Measurements from ENCODE around the gene FOXR1.

The FOXR1 gene, protein sequence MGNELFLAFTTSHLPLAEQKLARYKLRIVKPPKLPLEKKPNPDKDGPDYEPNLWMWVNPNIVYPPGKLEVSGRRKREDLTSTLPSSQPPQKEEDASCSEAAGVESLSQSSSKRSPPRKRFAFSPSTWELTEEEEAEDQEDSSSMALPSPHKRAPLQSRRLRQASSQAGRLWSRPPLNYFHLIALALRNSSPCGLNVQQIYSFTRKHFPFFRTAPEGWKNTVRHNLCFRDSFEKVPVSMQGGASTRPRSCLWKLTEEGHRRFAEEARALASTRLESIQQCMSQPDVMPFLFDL
- 0 to 1.8 (median 0) reads per million in 17 experiments for total RNA-seq

DNA sequence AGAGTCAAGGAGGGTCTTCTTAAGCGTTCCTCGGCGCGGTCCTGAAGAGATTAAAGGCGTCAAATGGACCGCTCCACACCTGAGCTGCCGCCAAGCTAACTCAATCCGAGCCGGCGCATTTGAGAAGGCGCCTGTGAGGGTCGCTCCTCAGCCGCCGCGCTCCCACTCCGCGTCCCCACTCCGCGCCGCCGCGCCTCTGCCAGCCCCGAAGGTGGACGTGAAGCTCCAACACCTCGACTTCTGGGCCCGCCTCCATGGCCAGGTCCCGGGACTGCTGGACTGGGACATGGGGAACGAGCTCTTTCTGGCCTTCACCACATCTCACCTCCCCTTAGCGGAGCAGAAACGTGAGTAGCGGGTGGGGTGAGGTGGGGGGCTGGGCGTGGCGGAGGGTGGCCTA lies at the start of gene FOXR1:
Gene FOXR1, plus strand, starts transcription at position 116 of the 400 bp plus-strand sequence. Its CDS starts 171 bp downstream, at position 287.
- no peak for DNase-seq

GRCh38 chr11:118921929-118922744 lies 49.4 kb upstream of the FOXR1 start:
- peak in 1 of 4 experiments; percentile 33 for DNase-seq

DNA sequence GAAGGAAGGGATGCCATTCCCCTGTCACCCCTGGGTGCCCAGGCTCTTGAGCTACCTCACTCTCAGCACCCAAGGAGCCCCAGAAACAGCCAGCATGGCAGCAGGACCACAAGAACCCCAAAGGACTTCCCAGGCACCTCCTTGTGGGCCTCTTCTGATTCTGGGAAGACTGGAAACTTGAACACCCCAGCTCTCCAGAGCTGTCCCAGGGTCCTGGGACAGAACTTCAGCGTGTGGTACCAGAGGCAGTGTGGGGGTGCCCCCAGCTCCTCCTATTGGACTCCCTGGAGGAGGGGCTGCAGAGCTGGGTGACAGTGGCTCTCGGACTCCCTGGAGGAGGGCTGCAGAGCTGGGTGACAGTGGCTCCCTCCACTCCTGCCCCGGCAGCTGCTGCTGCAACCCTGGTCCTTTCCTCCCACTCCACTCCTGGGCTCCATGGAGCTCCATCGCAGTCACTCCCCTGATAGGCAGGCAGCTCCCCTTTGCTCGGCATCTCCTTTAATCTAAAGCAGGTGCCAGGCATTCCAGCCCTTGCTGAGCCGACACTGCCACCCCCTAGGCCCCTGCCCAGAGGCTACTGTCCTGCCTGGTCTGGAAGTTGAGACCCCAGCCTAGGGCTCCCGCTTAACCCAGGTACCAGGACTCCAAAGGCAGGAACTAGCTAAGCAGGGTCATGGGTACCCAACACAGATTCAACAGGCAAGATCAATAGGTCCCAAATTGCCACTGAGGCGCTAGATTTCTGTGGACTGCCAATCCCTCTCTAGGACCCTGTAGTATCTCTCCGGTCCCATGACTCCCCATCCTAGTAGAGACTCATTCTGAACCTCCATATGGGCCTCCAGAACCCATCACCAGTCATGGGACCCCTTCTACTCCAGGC lies 48.6 kb upstream of the FOXR1 start:
- DNase-seq = no peak

DNA sequence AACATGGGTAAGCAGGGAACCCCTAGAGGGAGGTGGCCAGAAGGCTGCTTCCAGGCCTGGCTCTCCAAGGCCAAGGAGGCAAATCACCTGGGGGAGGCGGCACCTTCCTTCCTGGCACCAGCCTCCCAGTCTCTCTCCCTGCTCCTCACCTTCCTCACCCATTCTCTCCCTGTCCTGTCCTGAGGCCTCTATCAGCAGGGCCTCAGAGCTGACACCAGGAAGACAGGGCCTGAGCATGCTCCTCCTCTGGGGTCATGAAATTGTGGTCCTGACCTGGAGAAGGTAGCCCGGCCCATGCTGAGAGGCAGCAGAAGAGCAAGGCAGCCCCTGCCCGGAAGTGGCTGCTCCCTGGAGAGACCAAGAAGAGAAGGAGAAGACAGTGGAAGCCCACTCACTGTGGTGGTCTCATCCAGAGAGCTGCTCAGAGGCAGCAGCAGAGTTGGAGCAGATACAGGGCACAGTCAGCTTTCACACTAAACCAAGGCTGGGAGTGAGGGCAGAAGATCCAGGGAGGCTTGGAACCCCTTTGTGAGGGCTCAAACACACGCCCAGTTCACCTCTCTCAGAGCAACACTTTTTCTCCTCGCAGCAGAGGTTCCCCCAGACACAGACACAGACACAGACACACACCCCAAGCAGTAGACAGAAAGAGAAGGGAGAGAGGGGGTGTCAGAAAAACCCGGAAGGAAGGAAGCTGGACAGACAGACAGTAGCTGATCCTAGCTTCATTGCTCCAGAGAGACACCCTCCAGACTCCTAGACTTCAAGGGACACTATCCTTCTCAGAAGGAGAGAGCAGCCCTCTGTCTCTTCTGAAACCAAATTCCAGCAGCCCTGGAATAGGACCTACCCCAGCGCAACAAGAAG lies 47.6 kb upstream of the FOXR1 start:
- peak in 1 of 4 experiments; percentile 25 for DNase-seq

DNA sequence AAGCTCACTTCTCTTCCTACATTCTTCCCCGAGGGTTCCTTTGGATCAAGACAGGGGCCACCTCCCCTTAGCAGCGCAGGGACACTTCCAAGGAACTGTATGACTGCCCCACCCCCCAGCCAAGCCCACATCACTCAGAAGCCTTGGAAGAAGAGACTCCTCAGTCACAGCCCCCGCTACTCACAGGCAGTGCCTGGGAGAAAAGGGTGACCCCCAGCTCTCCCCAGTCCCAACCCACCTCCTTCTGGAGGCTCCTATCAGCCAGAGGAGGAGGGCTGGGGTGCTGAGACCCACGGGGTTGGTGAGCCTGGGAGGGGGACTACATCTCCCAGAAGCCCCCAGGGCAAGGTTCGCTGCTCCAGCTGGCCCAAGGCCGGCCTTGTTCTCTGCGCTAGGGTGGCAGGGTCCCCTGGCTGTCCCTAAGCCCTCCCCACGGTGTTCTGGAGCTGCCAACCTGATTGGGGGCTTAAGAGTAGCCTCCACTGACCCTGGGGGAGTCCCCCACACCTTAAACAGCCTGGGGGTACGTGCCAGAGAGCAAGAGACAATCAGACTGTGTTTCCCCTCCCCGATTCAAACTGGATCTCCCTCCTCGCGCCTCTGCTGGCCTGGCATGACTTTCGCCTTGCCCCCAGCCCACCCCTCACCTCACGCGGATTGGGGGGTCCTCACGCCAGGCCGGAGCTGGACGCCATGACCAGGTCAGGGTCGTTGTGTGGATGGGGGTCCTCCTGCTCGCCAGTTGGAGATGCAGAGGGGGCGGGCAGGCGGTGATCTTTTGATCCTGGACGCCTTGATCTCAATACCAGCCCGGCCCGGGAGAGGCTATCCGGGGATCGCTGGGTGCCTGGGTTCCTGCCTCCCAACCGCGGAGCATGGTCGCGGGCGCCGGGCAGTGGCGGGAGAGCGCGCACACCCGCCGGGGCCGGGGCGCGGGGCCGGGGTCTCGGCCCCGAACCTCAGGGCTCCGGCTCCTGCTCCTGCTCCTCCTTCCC lies 46.7 kb upstream of the FOXR1 start:
- peak; percentile 25 to 71 (median 50) for DNase-seq

GRCh38 chr11:118927554-118928100 lies 43.9 kb upstream of the FOXR1 start:
- DNase-seq = no peak

DNA sequence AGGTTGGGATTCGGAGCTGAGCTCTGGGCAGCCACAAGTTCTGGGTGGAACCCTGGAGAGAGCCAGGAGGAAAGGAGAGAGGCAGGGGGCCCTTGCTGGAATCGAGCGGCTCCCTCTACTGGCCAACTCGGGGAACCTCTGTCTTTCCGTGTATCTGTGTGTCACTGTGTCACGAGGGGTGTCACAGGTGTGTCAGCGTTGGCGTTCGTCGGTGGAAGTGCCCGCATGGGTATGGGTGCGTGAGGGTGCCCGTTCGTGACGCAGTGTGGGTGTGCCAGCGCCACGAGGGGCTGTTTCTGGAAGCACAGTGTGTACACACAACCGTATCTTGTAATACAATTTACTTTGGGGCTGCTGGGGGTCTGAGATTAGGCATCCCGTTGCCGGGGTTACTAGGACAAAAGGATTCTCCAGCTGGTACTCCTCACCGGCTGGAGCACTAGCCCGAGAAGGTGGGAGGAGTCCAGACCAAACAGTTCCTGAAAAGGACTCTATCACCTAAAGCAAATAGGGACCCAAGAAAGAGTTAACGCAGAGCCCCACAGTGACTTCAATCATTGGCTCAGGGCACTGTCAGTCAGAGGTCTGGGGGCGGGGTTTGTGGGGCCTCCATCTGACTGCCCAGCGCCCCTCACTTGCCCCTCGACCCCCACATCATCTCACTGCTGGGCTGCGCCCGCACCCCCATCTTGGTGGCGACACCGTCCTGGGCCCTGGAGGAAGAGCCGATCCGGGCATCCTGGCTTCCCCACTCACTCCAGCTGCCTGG lies 43.3 kb upstream of the FOXR1 start:
- peak; percentile 82 to 90 (median 90) for DNase-seq

- peak in 3 of 4 experiments; percentile 36 to 63 (median 54) for DNase-seq
Measured at GRCh38 chr11:118928870-118929500, 42.6 kb upstream of the FOXR1 start.

DNA sequence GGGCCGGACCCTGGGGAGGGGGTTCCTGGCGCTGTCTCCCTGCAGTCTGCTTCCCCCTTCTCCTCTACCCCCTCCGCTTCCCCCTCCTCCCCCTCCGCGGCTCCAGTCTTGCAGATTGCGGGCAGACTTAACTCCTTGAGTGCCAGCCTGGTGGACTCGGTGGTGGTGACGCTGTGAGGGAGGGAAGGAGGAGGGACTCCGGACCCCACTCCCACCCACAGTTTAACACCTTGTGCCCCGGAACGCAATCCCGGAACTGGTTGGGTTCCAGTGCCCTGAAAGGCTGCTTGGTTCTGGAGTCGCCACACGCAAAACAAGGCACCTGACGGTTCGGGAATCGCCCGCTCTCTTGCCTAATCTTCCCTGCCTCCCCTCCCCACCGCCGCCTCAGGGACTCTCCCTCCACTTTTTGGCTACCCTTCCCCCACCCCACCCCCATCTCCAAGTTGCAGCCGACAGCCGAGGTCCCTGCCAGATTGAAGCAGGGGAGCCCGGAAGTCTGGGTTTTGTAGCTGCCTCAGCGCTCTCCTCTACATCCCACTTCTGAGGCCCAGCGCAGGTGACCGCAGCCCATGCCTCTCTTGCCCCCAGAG lies 42.0 kb upstream of the FOXR1 start:
- peak; percentile 77 to 88 (median 84) for DNase-seq

DNA sequence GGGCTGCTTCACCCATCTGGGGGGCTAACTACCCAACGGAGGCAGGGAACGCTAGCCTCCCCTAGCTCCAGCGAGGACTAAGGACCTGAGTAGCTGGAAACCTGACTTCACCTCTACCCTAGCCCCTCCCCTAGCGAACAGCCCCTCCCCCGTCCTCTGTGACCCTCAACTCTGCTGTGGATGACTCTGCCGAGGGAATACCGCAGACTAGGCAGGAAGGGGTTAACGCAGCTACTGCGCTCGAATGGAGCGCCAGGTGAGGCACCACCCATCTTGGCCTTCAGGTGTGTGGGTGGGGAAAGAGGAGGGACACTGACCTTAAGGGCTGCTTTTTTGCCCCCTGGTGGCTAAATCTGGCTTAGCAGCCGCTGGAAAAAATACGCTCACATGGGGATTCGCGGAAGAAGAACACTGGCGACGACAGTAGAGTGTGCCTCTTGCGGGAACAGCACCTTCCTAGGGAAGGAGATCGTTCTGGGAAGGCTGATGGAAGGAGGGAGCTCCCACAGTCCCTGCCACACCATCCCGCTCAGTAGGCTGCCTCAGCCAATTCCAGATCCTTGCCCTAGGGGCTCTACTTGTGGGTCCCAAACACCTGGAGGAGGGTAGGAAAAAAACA lies 41.4 kb upstream of the FOXR1 start:
- peak; percentile 85 to 94 (median 88) for DNase-seq

DNA sequence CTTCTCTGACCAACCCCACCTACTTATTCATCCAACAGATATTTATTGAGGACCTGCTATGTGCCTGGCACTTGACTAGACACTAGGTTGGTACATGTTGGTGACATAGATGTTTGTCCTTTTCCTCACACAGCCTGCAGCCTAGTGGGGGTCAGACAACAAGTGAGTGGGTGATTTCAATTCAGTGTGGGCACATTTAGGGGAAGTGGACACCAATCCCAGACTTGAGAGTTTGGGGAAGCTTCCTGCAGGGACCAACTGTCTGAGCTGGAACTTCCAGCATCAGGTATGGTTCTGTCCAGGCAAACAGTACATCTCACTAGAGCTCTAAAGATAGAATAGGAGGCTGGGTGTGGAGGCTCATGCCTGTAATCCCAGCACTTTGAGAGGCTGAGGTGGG lies 40.0 kb upstream of the FOXR1 start:
- DNase-seq = peak in 3 of 4 experiments; percentile 51 to 58 (median 54)

DNA sequence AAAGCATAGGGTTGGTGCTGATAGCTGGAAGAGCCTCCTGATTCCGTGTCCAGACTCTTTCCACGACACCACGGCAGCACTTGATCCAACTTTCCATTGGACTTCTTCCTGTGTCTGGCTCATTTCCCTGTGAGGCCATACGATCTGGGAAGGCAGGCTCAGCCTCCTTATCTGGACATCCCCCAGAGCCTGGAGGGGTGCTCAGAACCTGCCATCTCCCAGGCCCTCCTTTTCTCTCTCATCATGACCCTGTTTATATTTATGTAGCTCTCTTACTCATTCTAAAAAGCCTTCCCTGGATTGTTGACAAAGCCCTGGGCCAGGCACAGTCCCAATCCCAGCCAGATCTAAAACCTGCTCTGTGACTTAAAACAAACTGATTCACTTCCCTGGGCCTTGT lies 38.1 kb upstream of the FOXR1 start:
- DNase-seq = no peak

GRCh38 chr11:118935376-118935775 lies 36.2 kb upstream of the FOXR1 start:
- DNase-seq = no peak

GRCh38 chr11:118938491-118939403 lies 32.8 kb upstream of the FOXR1 start:
- no peak for DNase-seq

- DNase-seq = no peak
Measured at GRCh38 chr11:118939404-118939915, 32.1 kb upstream of the FOXR1 start.

DNA sequence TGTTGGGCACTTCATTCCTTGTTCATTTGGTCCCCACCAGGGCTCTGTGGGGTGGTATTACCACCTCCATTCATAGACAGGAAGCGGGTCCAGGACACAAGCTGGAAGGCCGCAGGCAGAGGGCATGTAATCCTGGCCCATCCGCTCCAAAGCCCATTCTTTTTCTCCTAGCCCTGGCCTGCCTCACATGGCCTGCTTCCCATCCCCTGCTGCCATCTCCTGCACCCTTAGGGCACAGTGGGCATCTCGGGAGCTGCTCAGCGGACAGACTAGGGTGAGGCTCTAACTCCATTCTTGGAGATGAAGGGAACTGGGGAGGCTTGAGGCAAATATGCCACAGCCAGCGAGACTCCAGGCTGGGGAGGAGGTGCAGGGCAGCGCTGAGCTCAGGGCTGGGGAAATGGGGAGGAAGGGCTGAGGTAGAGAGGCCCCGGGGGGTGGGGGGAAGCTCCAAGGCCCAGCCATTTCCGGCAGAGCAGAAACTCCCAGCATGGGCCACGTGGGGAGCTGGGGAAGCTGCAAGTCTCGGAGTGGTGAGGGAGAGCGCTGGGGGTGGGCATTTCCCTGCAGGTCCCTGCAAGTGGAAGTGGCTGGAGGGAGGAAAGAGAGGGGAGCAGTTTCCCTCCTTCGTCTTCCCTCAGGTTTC lies 31.5 kb upstream of the FOXR1 start:
- DNase-seq = peak; percentile 44 to 80 (median 66)

Data from suppressor macrophage (primary cell).